ENCODE results near the gene KCNMA1.

- TF ChIP-seq CTCF (conservative IDR thresholded peaks at IDR 0.05) (no peak), EZH2 (IDR thresholded peaks at IDR 0.05; ENCODE audit: low read depth) (no peak)
Measured at GRCh38 chr10:77062381-77062780, 575.2 kb downstream of the KCNMA1 start.

Measured in PC-9 (cell line).